SK-N-SH (cell line): ENCODE measurements around the gene CCL27. TPM values are rescaled to one million over a fixed set of nuclear protein-coding genes. Genes with fewer than 3 reads are reported as not detected.

Experiments used
- CTCF ChIA-PET: fragments of 300-600, 350-600 bp; formaldehyde crosslinking; extraction: SDS; loops from one replicate; lab custom pipeline; 2021; lab: Yijun Ruan, JAX
- POLR2A ChIA-PET: fragments of 350-600 bp; sonication (Branson Sonifier 250); formaldehyde crosslinking; extraction: SDS; loops from one replicate; lab custom pipeline; 2020; ENCODE audit warnings: antibody characterized with exemption, inconsistent platforms; lab: Yijun Ruan, JAX
- DNase-seq: peaks from one replicate; pipeline ENCODE4 v3.0.0; 2012
- H2AFZ ChIP-seq: fragments of 200-600 bp; sonication (generic); 2 replicates; pipeline ENCODE4 v1.8.1; 2016; ENCODE audit warnings: antibody characterized with exemption, mild to moderate bottlenecking, low read depth
- H3F3A ChIP-seq: fragments of 200-600 bp; sonication (generic); replicated peaks from 2 replicates; pipeline ENCODE3; 2016; ENCODE audit warnings: antibody characterized with exemption, mild to moderate bottlenecking; ENCODE audit not compliant: insufficient read depth
- H3K27ac ChIP-seq, 2 experiments: fragments of 200-500 bp in 1 of 2; fragments of 200-600 bp in 1 of 2; sonication (Bioruptor generic) in 1 of 2; sonication (generic), shearing (Covaris generic) in 1 of 2; 2 replicates each; pipeline versions ENCODE4 v1.5.1 to v1.6.1; 2014 to 2016; ENCODE audit warnings: low read depth in 2 of 2, inconsistent platforms in 1 of 2, low read length in 1 of 2, mild to moderate bottlenecking in 1 of 2, mixed read lengths in 1 of 2
- H3K27me3 ChIP-seq: fragments of 200-600 bp; sonication (generic), shearing (Covaris generic); 2 replicates; pipeline ENCODE4 v1.6.1; 2016; ENCODE audit warnings: mixed run types; ENCODE audit not compliant: insufficient read depth
- H3K36me3 ChIP-seq, 2 experiments: fragments of 200-500 bp in 1 of 2; fragments of 200-600 bp in 1 of 2; sonication (Bioruptor generic) in 1 of 2; sonication (generic) in 1 of 2; replicated peaks in 1 of 2; 2 replicates each; pipeline versions ENCODE3 to v1.5.1; 2014 to 2016; ENCODE audit warnings: low read length in 1 of 2, mild to moderate bottlenecking in 1 of 2; ENCODE audit not compliant: insufficient read depth in 2 of 2, control insufficient read depth in 1 of 2
- H3K4me1 ChIP-seq, 2 experiments: fragments of 200-500 bp in 1 of 2; fragments of 200-600 bp in 1 of 2; sonication (Bioruptor generic) in 1 of 2; sonication (generic), shearing (Covaris generic) in 1 of 2; 2 replicates each; pipeline versions ENCODE4 v1.5.1 to v1.6.1; 2014 to 2016; ENCODE audit warnings: low read depth in 1 of 2, low read length in 1 of 2, mixed run types in 1 of 2; ENCODE audit not compliant: insufficient read depth in 2 of 2, control insufficient read depth in 1 of 2
- H3K4me2 ChIP-seq: fragments of 200-600 bp; sonication (generic), shearing (Covaris generic); 2 replicates; pipeline ENCODE4 v1.6.1; 2017; ENCODE audit warnings: mixed run types
- H3K4me3 ChIP-seq, 2 experiments: fragments of 200-500 bp in 1 of 2; fragments of 200-600 bp in 1 of 2; sonication (Bioruptor generic) in 1 of 2; sonication (generic), shearing (Covaris generic) in 1 of 2; 2 replicates each; pipeline versions ENCODE4 v1.5.1 to v1.8.1; 2014 to 2016; ENCODE audit warnings: low read depth in 2 of 2, inconsistent platforms in 1 of 2, low read length in 1 of 2, mild to moderate bottlenecking in 1 of 2, mixed read lengths in 1 of 2, moderate library complexity in 1 of 2
- H3K79me2 ChIP-seq: fragments of 200-600 bp; sonication (generic); 2 replicates; pipeline ENCODE4 v1.8.1; 2017; ENCODE audit warnings: mild to moderate bottlenecking; ENCODE audit not compliant: insufficient read depth
- H3K9ac ChIP-seq: fragments of 200-600 bp; sonication (generic); 2 replicates; pipeline ENCODE4 v1.6.1; 2017; ENCODE audit warnings: mixed run types
- H3K9me2 ChIP-seq: fragments of 200-600 bp; sonication (generic); 2 replicates; pipeline ENCODE4 v1.6.1; 2017; ENCODE audit warnings: mixed run types
- H3K9me3 ChIP-seq: fragments of 200-600 bp; sonication (generic); 2 replicates; pipeline ENCODE4 v1.6.1; 2017; ENCODE audit warnings: mixed run types, mild to moderate bottlenecking, moderate library complexity
- H4K20me1 ChIP-seq: fragments of 200-600 bp; sonication (generic); 2 replicates; pipeline ENCODE4 v1.6.1; 2017; ENCODE audit warnings: mild to moderate bottlenecking, mixed run types; ENCODE audit not compliant: insufficient read depth
- ELF1 ChIP-seq: IDR thresholded peaks from 2 replicates; pipeline ENCODE4 v1.4.0; 2012
- EP300 ChIP-seq, 2 experiments: IDR thresholded peaks; 2 replicates each; pipeline versions ENCODE4 v1.4.0 to v1.6.1; 2012; ENCODE audit warnings: borderline replicate concordance in 1 of 2, low read depth in 1 of 2, low read length in 1 of 2
- GATA2 ChIP-seq: sonication (generic); formaldehyde crosslinking; IDR thresholded peaks from 2 replicates; pipeline ENCODE4 v1.5.0; 2020; ENCODE audit warnings: mild to moderate bottlenecking, missing genetic modification reagents
- MAX ChIP-seq: IDR thresholded peaks from 2 replicates; pipeline ENCODE4 v1.4.0; 2012; ENCODE audit warnings: low read depth
- MEF2A ChIP-seq: IDR thresholded peaks from 2 replicates; pipeline ENCODE4 v1.4.0; 2012; ENCODE audit warnings: low read depth, borderline replicate concordance
- MXI1 ChIP-seq: IDR thresholded peaks from 2 replicates; pipeline ENCODE4 v1.6.1; 2012; ENCODE audit warnings: mild to moderate bottlenecking, low read depth, low read length, improper control_type of control experiment
- NRF1 ChIP-seq: IDR thresholded peaks from 2 replicates; pipeline ENCODE4 v1.6.1; 2012; ENCODE audit warnings: low read depth, mild to moderate bottlenecking, low read length
- RCOR1 ChIP-seq: fragments of 150-350 bp; IDR thresholded peaks from 2 replicates; pipeline ENCODE4 v1.6.1; 2017; ENCODE audit warnings: antibody characterized with exemption, low read length
- RFX5 ChIP-seq: IDR thresholded peaks from 2 replicates; pipeline ENCODE4 v1.6.1; 2012; ENCODE audit warnings: mild to moderate bottlenecking, improper control_type of control experiment, low read length
- RXRA ChIP-seq: IDR thresholded peaks from 2 replicates; pipeline ENCODE4 v1.4.0; 2012; ENCODE audit warnings: low read depth, mild to moderate bottlenecking, borderline replicate concordance
- SIN3A ChIP-seq: IDR thresholded peaks from 2 replicates; pipeline ENCODE4 v1.6.1; 2012; ENCODE audit warnings: low read depth, mild to moderate bottlenecking, low read length, moderate library complexity, borderline replicate concordance
- SMC3 ChIP-seq: IDR thresholded peaks from 2 replicates; pipeline ENCODE4 v1.6.1; 2012; ENCODE audit warnings: low read depth, low read length, improper control_type of control experiment
- TAF1 ChIP-seq: IDR thresholded peaks from 2 replicates; pipeline ENCODE4 v1.6.1; 2012; ENCODE audit warnings: low read depth, mild to moderate bottlenecking, low read length, moderate library complexity, borderline replicate concordance
- USF2 ChIP-seq: fragments of 150-350 bp; IDR thresholded peaks from 2 replicates; pipeline ENCODE4 v1.6.1; 2017; ENCODE audit warnings: antibody characterized with exemption, low read length, low read depth, borderline replicate concordance
- YY1 ChIP-seq: IDR thresholded peaks from 2 replicates; pipeline ENCODE4 v1.4.0; 2012; ENCODE audit warnings: low read depth, mild to moderate bottlenecking
- ZBTB33 ChIP-seq: IDR thresholded peaks from 2 replicates; pipeline ENCODE4 v1.4.0; 2012; ENCODE audit warnings: low read depth, borderline replicate concordance
- WGBS: methylation state at CpG from one replicate; pipeline ENCODE4 v1.1.6; 2017; ENCODE audit warnings: low lambda C conversion rate; 5-methylcytosine and 5-hydroxymethylcytosine counted together
- polyA plus RNA-seq, 3 experiments: library from polyadenylated mRNA; depleted of rRNA; stranded (reverse); fragments of >200 nt; gene quantifications; 2 replicates each; pipeline ENCODE4 v1.2.3, GENCODE V29; 2012
- TF ChIP-seq, protein P1 (sequence below): IDR thresholded peaks from 2 replicates; pipeline ENCODE4 v1.6.1; 2012; ENCODE audit warnings: mild to moderate bottlenecking, low read depth, low read length, moderate library complexity

The CCL27 gene
- polyA plus RNA-seq, 1 of the 3 experiments (the other 2 are of a cell fraction), result not detected

GRCh38 chr9:34655394-34655793, 7.1 kb downstream of the CCL27 start:
- H3F3A ChIP-seq, result peaks cover 3% of the 10 kb centered on the region
- no peaks in the 10 kb centered on the region for H4K20me1 ChIP-seq
- no peaks in the 10 kb centered on the region for H3K27me3 ChIP-seq
- no peak overlapping the region for H2AFZ ChIP-seq
- H3K4me2 ChIP-seq, result no peak overlapping the region; the same call in 1 of the 2 replicates
- H3K9me3 ChIP-seq, result no peaks in the 10 kb centered on the region
- DNase-seq, result no peak
- no peaks in the 10 kb centered on the region for H3K9me2 ChIP-seq
- H3K4me3 ChIP-seq, result no peak overlapping the region
- ChIA-PET CTCF (interaction anchor here (0.9 to 14.1 kb wide), 6 partner anchors 9 to 20 kb away, joined by 3 to 152 read pairs (median 7); partner anchors contain the start of genes GALT and SIGMAR1), POLR2A (interaction anchor here (1.6 to 1.7 kb wide), 2 partner anchors 17 to 18 kb away, joined by 3 to 7 read pairs; no protein-coding TSS in a partner anchor)
- no peak overlapping the region for H3K9ac ChIP-seq
- no peaks in the 10 kb centered on the region for H3K36me3 ChIP-seq
- peaks cover 20 to 57% of the 10 kb centered on the region in 2 experiments for H3K4me1 ChIP-seq
- TF ChIP-seq GATA2 (CRISPR knock-in tag), result no peak
- no peak for TF ChIP-seq MEF2A
- no peak for TF ChIP-seq RFX5
- H3K79me2 ChIP-seq, result no peaks in the 10 kb centered on the region
- H3K27ac ChIP-seq, result peak overlapping the region; percentile 67 to 96; a peak in 3 of 4 replicates
- 79% methylated on average over 4 of the region's 5 CpGs for WGBS

GRCh38 chr9:34654323-34655051, 8.0 kb downstream of the CCL27 start:
- no peak overlapping the region for H3K9ac ChIP-seq
- ChIA-PET CTCF (interaction anchor here (0.7 to 14.1 kb wide), 7 partner anchors 8 to 50 kb away, joined by 3 to 152 read pairs (median 4); partner anchors contain the start of genes GALT and SIGMAR1), POLR2A (interaction anchor here (0.6 to 1.7 kb wide), 3 partner anchors 11 to 38 kb away, joined by 3 to 7 read pairs (median 6); no protein-coding TSS in a partner anchor)
- no peak overlapping the region; a peak in 1 of 4 replicates for H3K4me3 ChIP-seq
- peaks cover 20 to 65% of the 10 kb centered on the region in 2 experiments for H3K4me1 ChIP-seq
- no peaks in the 10 kb centered on the region for H3K9me3 ChIP-seq
- peak; percentile 92 for DNase-seq
- H3K4me2 ChIP-seq, result peak overlapping the region; percentile 76; the same call in 1 of the 2 replicates
- 29% methylated on average over 9 of the region's 11 CpGs for WGBS
- H3K9me2 ChIP-seq, result no peaks in the 10 kb centered on the region
- no peak overlapping the region for H2AFZ ChIP-seq
- H3K79me2 ChIP-seq, result no peaks in the 10 kb centered on the region
- H3F3A ChIP-seq, result peaks cover 3% of the 10 kb centered on the region
- peak overlapping the region; percentile 67 to 96; a peak in 3 of 4 replicates for H3K27ac ChIP-seq
- peaks cover 3 to 5% of the 10 kb centered on the region in 2 experiments for H3K36me3 ChIP-seq
- no peaks in the 10 kb centered on the region for H3K27me3 ChIP-seq
- no peaks in the 10 kb centered on the region for H4K20me1 ChIP-seq
- no peak for TF ChIP-seq SMC3
- no peak for TF ChIP-seq ELF1
- peak; percentile 53; the same call in 1 of the 2 replicates for TF ChIP-seq MAX
- TF ChIP-seq NRF1, result peak; percentile 34; the same call in 1 of the 2 replicates
- TF ChIP-seq YY1, result no peak
- TF ChIP-seq TAF1, result no peak
- peak; percentile 15; the same call in 1 of the 2 replicates for TF ChIP-seq RCOR1
- TF ChIP-seq, protein P1, sequence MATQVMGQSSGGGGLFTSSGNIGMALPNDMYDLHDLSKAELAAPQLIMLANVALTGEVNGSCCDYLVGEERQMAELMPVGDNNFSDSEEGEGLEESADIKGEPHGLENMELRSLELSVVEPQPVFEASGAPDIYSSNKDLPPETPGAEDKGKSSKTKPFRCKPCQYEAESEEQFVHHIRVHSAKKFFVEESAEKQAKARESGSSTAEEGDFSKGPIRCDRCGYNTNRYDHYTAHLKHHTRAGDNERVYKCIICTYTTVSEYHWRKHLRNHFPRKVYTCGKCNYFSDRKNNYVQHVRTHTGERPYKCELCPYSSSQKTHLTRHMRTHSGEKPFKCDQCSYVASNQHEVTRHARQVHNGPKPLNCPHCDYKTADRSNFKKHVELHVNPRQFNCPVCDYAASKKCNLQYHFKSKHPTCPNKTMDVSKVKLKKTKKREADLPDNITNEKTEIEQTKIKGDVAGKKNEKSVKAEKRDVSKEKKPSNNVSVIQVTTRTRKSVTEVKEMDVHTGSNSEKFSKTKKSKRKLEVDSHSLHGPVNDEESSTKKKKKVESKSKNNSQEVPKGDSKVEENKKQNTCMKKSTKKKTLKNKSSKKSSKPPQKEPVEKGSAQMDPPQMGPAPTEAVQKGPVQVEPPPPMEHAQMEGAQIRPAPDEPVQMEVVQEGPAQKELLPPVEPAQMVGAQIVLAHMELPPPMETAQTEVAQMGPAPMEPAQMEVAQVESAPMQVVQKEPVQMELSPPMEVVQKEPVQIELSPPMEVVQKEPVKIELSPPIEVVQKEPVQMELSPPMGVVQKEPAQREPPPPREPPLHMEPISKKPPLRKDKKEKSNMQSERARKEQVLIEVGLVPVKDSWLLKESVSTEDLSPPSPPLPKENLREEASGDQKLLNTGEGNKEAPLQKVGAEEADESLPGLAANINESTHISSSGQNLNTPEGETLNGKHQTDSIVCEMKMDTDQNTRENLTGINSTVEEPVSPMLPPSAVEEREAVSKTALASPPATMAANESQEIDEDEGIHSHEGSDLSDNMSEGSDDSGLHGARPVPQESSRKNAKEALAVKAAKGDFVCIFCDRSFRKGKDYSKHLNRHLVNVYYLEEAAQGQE, result no peak
- TF ChIP-seq EP300 (IDR thresholded peaks at IDR 0.05; ENCODE audit: borderline replicate concordance in 1 of 2, low read depth in 1 of 2, low read length in 1 of 2), result peak; percentile 13 to 17; a peak in 2 of 4 replicates
- no peak for TF ChIP-seq RXRA
- TF ChIP-seq RFX5, result no peak
- TF ChIP-seq USF2, result no peak
- TF ChIP-seq SIN3A, result no peak
- TF ChIP-seq ZBTB33, result no peak
- peak; percentile 38; the same call in 1 of the 2 replicates for TF ChIP-seq MXI1
